GM21529 (cell line): Measurements from ENCODE around the gene ARHGAP32.

Experiments used
- ATAC-seq: cut with Tn5 transposase; IDR thresholded peaks from one replicate; pipeline ENCODE4 v1.9.1; 2021; ENCODE audit not compliant: unreplicated experiment

The ARHGAP32 gene

DNA sequence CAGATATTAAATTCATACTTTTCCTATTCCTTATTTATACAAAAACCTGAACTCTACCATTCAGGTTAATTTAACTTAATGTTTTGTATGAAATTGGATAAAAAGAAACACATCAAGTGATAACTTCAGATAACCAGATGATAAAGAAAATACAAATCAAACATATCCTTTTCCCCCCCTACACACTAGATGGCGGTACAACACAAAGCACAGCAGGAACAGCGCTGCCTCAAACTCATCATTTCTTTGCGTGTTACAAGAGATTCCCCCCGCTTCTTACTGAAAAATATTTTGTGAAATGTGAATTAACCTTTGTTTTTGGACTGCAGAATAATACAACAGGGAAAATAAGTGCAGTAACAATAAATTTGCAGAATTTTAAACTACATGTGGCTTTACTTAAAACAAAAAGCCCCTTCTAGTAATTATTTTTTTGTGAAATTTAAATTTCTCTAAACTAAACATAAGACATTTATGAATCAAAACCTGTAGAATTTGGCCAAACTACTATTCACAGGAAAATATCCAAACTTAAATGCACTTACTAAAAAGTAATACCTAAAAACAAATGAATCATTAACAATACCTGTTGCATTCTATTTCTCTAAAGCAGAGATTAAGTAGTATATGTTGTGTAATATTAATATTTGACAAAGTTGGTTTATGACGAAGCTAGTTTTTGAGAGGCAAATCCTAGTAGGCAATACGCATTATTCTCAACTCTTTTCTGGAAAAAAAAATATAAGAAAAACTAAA lies 74.4 kb downstream of the ARHGAP32 start:
- ATAC-seq: peak; percentile 73

- ATAC-seq: no peak
Observed at GRCh38 chr11:129115652-129116586, 76.2 kb downstream of the ARHGAP32 start.

- no peak for ATAC-seq
Observed at GRCh38 chr11:129109701-129110100, 82.4 kb downstream of the ARHGAP32 start.

DNA sequence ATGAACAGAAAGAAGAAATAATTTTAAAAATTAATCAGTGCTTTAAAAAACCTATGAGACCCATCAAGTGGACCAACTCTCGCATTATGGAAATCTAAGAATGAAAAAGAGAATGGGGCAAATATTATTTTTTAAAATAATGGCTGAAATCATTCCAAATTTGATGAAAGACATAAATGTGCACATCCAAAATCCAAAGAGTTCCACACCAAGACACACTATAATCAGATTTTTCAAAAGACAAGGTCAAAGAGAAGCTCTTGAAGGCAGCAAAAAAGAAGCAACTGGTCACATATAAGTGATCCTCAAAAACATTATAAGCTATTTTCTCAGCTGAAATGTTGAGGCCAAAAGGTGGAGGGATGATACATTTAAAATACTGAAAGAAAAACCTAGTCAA lies 85.3 kb downstream of the ARHGAP32 start:
- no peak for ATAC-seq

DNA sequence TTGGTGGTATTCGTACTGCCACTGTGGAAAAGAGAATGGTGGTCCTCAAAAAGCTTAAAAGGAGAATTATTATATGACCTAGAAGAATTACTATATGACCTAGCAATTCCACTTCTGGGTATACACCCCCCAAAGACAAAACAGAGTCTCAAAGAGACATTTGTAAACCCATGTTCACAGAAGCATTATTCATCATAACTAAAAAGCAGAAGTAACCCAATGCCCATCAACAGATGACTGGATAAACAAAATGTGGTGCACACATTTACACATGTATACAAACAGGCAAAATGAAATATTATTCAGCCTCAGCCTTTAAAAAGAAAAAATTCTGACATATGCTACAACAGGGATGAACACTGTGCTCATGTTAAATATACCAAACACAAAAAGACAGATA lies 89.4 kb downstream of the ARHGAP32 start:
- ATAC-seq: no peak

- ATAC-seq: no peak
Observed at GRCh38 chr11:129102225-129102624, 89.9 kb downstream of the ARHGAP32 start.

- ATAC-seq: no peak
Observed at GRCh38 chr11:129093283-129093682, 98.8 kb downstream of the ARHGAP32 start.

GRCh38 chr11:129090056-129090455 lies 102.1 kb downstream of the ARHGAP32 start:
- no peak for ATAC-seq

GRCh38 chr11:129089279-129089678 lies 102.8 kb downstream of the ARHGAP32 start:
- no peak for ATAC-seq

DNA sequence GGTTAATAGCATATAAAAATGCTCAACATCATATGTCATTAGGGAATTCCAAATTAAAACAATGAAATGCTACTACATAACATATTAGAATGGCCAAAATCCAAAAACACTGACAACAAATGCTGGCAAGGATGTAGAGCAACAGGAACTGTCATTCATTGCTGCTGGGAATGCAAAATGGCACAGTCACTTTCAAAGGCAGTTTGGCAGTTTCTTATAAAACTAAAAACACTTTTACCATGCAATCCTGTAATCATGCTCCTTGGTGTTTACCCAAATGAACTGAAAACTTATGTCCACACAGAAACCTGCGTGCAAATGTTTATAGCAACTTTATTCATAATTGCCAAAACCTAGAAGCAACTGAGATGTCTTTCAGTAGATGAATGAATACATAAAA lies 105.1 kb downstream of the ARHGAP32 start:
- ATAC-seq: no peak

- no peak for ATAC-seq
Observed at GRCh38 chr11:129077191-129077590, 114.9 kb downstream of the ARHGAP32 start.

- ATAC-seq: no peak
Observed at GRCh38 chr11:129075757-129076156, 116.4 kb downstream of the ARHGAP32 start.

DNA sequence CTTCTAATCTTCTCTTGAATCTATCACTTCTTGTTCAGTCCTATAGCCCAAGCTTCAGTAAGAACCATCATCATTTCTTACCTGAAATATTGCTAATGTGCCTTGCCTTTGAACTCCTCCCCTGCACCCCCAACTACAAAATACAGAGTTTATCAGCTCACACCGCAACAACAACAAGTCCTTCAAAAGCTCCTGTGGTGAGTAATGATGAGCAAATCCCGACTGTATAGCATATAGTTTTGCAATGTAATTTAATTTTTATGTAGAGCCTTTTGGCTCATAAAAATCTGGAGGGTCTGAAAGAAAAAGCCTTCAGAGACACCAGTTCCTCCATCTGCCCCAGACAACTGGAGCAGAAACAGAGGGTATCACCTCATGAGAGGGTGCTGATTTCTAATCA lies 124.7 kb downstream of the ARHGAP32 start:
- no peak for ATAC-seq

DNA sequence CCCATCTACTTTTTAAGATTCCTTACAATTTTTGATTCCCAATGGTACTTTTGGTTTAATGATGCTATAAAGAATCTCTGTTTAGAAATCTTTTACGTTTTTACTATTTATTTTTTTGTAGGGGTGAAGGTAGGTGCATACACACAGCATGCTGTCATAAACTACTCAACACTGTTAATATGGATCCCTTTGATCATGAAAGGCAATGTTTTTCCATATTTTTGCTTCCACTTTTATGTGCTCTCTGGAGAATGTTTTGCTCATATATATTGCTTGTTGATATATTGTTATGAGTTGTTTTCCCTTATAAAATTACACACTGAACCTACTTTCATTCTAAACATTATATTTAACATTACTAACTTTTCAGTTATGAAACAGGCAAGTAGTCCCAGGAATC lies 125.9 kb downstream of the ARHGAP32 start:
- ATAC-seq: no peak

GRCh38 chr11:129063118-129063517 lies 129.0 kb downstream of the ARHGAP32 start:
- no peak for ATAC-seq

GRCh38 chr11:129061492-129062230 lies 130.5 kb downstream of the ARHGAP32 start:
- ATAC-seq: no peak

DNA sequence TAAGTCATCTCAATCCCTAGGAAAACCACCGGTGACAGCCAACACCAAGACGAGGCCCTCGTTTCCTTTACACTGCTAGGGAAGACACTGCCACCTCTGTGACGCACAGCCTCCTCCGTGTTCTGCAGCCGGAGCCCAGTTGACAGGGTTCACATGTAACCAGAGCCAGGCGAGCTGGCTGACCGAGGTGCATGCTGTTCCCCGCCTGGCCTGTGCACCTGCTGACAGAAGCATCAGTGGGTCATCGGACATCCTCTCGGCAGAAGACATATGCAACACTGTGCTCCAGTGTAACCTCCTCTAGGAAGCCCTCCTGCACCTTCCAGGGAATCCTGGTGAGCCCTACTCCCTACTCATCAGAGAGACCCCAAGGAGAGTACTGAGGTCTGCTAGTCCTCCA lies 135.2 kb downstream of the ARHGAP32 start:
- no peak for ATAC-seq

GRCh38 chr11:129055196-129055595 lies 136.9 kb downstream of the ARHGAP32 start:
- no peak for ATAC-seq

DNA sequence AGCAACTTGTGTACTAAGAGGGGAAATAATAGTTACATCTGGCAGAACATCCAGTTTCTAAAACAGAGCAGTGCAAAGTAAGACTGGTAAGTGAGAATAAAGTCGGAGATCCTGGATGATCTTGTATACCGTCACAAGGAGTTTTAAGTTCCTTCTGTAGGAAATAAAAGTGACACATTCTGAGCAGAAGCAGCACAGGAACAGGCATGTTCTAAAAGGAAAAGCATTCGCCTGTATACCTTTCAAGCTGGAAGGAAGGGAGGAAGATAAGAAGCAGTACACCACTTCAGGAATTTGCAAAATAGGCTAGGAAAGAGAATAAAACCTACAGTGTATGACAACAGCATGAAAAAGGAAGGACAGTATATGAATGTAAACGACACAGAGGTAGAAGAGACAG lies 143.2 kb downstream of the ARHGAP32 start:
- ATAC-seq: no peak

- ATAC-seq: no peak
Observed at GRCh38 chr11:129045150-129045549, 147.0 kb downstream of the ARHGAP32 start.

GRCh38 chr11:129042503-129042902 lies 149.6 kb downstream of the ARHGAP32 start:
- ATAC-seq: no peak
